ENCODE results near the gene KAZN. TPM values are rescaled to one million over a fixed set of nuclear protein-coding genes. Genes with fewer than 3 reads are reported as not detected.

Gene KAZN
- polyA plus RNA-seq, 1 of the 3 experiments (the other 2 are of a cell fraction) = 6.8 TPM

DNA sequence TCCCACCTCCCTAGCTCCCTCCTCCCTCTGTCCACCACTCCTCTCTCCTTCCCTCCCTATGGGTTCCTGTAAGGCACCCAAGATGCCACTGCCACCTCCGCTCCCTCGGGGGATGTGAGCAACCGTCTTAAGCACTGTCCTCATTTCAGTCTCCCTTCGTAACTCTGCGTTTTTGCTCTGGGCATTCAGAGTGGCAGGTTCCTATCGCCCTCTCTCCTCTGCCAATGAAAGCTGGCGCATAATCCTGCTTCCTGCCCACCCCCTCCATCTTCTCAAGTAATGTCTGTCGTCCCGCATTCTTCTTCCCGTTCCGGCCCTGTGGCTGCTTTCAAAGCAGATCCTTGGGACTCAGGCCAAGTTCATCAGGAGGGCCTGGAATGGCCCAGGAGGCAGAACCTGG is 301.2 kb downstream of the KAZN start:
- peaks cover 0 to 11% of the 10 kb centered on the region in 2 experiments; a peak in 1 of 4 replicates for H3K4me1 ChIP-seq (ENCODE audit: control insufficient read depth in 1 of 2, insufficient read depth in 2 of 2, low read depth in 1 of 2, low read length in 1 of 2)
- TF ChIP-seq NFIC (IDR thresholded peaks at IDR 0.05; ENCODE audit: borderline replicate concordance) (no peak), YY1 (IDR thresholded peaks at IDR 0.05; ENCODE audit: low read depth) (no peak), RXRA (IDR thresholded peaks at IDR 0.05; ENCODE audit: borderline replicate concordance, low read depth) (no peak), ELF1 (IDR thresholded peaks at IDR 0.05) (no peak), GATA2 (CRISPR knock-in tag; IDR thresholded peaks at IDR 0.05) (no peak), FOXJ3 (CRISPR knock-in tag; IDR thresholded peaks at IDR 0.05) (no peak)
- TF ChIP-seq, protein P1, sequence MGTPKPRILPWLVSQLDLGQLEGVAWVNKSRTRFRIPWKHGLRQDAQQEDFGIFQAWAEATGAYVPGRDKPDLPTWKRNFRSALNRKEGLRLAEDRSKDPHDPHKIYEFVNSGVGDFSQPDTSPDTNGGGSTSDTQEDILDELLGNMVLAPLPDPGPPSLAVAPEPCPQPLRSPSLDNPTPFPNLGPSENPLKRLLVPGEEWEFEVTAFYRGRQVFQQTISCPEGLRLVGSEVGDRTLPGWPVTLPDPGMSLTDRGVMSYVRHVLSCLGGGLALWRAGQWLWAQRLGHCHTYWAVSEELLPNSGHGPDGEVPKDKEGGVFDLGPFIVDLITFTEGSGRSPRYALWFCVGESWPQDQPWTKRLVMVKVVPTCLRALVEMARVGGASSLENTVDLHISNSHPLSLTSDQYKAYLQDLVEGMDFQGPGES (IDR thresholded peaks at IDR 0.05; ENCODE audit: low read depth, low read length) = no peak
- TF ChIP-seq, protein P2, sequence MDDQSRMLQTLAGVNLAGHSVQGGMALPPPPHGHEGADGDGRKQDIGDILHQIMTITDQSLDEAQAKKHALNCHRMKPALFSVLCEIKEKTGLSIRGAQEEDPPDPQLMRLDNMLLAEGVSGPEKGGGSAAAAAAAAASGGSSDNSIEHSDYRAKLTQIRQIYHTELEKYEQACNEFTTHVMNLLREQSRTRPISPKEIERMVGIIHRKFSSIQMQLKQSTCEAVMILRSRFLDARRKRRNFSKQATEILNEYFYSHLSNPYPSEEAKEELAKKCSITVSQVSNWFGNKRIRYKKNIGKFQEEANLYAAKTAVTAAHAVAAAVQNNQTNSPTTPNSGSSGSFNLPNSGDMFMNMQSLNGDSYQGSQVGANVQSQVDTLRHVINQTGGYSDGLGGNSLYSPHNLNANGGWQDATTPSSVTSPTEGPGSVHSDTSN (IDR thresholded peaks at IDR 0.05) = no peak
- TF ChIP-seq, protein P3, sequence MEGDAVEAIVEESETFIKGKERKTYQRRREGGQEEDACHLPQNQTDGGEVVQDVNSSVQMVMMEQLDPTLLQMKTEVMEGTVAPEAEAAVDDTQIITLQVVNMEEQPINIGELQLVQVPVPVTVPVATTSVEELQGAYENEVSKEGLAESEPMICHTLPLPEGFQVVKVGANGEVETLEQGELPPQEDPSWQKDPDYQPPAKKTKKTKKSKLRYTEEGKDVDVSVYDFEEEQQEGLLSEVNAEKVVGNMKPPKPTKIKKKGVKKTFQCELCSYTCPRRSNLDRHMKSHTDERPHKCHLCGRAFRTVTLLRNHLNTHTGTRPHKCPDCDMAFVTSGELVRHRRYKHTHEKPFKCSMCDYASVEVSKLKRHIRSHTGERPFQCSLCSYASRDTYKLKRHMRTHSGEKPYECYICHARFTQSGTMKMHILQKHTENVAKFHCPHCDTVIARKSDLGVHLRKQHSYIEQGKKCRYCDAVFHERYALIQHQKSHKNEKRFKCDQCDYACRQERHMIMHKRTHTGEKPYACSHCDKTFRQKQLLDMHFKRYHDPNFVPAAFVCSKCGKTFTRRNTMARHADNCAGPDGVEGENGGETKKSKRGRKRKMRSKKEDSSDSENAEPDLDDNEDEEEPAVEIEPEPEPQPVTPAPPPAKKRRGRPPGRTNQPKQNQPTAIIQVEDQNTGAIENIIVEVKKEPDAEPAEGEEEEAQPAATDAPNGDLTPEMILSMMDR (IDR thresholded peaks at IDR 0.05) = no peak
- TF ChIP-seq, protein P4, sequence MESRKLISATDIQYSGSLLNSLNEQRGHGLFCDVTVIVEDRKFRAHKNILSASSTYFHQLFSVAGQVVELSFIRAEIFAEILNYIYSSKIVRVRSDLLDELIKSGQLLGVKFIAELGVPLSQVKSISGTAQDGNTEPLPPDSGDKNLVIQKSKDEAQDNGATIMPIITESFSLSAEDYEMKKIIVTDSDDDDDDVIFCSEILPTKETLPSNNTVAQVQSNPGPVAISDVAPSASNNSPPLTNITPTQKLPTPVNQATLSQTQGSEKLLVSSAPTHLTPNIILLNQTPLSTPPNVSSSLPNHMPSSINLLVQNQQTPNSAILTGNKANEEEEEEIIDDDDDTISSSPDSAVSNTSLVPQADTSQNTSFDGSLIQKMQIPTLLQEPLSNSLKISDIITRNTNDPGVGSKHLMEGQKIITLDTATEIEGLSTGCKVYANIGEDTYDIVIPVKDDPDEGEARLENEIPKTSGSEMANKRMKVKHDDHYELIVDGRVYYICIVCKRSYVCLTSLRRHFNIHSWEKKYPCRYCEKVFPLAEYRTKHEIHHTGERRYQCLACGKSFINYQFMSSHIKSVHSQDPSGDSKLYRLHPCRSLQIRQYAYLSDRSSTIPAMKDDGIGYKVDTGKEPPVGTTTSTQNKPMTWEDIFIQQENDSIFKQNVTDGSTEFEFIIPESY (IDR thresholded peaks at IDR 0.05; ENCODE audit: borderline replicate concordance, low read depth) = no peak
- CTCF ChIA-PET = interaction anchor here (2.7 to 3.4 kb wide), 2 partner anchors 15 to 128 kb away, joined by 8 to 14 read pairs; no protein-coding TSS in a partner anchor
- no peaks in the 10 kb centered on the region for H3K9me3 ChIP-seq
- H3K4me2 ChIP-seq = no peak overlapping the region
- H3K9me2 ChIP-seq = no peaks in the 10 kb centered on the region
- H3F3A ChIP-seq (replicated peaks; ENCODE audit: insufficient read depth) = no peaks in the 10 kb centered on the region
- DNase-seq = no peak
- POLR2A ChIA-PET = no interaction called here
- no peak overlapping the region for H3K4me3 ChIP-seq (ENCODE audit: low read depth in 2 of 2, low read length in 1 of 2)
- no peaks in the 10 kb centered on the region for H3K36me3 ChIP-seq (replicated peaks in 1 of 2; ENCODE audit: control insufficient read depth in 1 of 2, insufficient read depth in 2 of 2, low read length in 1 of 2)
- no peak overlapping the region for H2AFZ ChIP-seq (ENCODE audit: low read depth)
- H3K27me3 ChIP-seq (ENCODE audit: insufficient read depth) = no peaks in the 10 kb centered on the region
- WGBS (ENCODE audit: low lambda C conversion rate) = 70% methylated on average over 11 of the region's 11 CpGs
- no peaks in the 10 kb centered on the region for H4K20me1 ChIP-seq (ENCODE audit: insufficient read depth)
- no peak overlapping the region for H3K9ac ChIP-seq
- H3K27ac ChIP-seq (ENCODE audit: low read depth in 2 of 2, low read length in 1 of 2) = no peak overlapping the region
- no peaks in the 10 kb centered on the region for H3K79me2 ChIP-seq (ENCODE audit: insufficient read depth)

DNA sequence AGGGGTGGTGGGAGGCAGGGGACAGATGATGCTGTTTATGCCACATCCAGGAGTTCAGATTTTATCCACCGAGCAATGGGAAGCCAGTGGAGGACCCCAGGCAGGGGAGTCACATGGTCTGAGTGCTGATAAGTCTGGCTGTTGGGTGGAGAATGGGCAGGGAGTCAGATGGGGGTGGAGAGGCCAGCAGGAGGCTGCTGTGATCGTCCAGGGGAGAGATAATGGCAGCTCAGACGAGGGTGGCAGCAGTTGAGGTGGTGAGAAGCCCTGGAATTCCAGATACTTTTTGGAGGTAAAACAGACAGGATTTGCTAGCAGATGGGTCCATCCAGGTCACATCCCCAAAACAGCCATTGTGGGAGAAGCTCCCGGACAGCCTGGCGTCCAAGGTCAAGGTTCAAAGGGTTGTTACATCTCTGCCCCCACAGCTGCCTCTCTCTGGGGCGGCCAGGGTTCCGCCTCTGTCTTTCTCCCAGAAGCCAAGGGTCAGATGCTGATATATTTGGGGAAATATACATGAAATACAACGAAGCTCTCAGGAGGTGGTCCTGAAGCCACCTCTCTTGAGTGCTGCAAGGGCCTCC is 303.0 kb downstream of the KAZN start:
- H3K9ac ChIP-seq = no peak overlapping the region
- H3K27me3 ChIP-seq (ENCODE audit: insufficient read depth) = no peaks in the 10 kb centered on the region
- TF ChIP-seq, protein P1 (IDR thresholded peaks at IDR 0.05; ENCODE audit: low read depth, low read length) = no peak
- no peak for TF ChIP-seq JUND (IDR thresholded peaks at IDR 0.05)
- TF ChIP-seq, protein P5, sequence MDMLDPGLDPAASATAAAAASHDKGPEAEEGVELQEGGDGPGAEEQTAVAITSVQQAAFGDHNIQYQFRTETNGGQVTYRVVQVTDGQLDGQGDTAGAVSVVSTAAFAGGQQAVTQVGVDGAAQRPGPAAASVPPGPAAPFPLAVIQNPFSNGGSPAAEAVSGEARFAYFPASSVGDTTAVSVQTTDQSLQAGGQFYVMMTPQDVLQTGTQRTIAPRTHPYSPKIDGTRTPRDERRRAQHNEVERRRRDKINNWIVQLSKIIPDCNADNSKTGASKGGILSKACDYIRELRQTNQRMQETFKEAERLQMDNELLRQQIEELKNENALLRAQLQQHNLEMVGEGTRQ (IDR thresholded peaks at IDR 0.05; ENCODE audit: borderline replicate concordance, low read depth, low read length) = no peak
- no peak for TF ChIP-seq YY1 (IDR thresholded peaks at IDR 0.05; ENCODE audit: low read depth)
- TF ChIP-seq FOXJ3 (CRISPR knock-in tag; IDR thresholded peaks at IDR 0.05) = no peak
- no peak for TF ChIP-seq EZH2phosphoT487 (IDR thresholded peaks at IDR 0.05; ENCODE audit: borderline replicate concordance, low read depth)
- TF ChIP-seq RXRA (IDR thresholded peaks at IDR 0.05; ENCODE audit: borderline replicate concordance, low read depth) = no peak
- no peaks in the 10 kb centered on the region for H3K9me2 ChIP-seq
- no peak overlapping the region for H2AFZ ChIP-seq (ENCODE audit: low read depth)
- H4K20me1 ChIP-seq (ENCODE audit: insufficient read depth) = no peaks in the 10 kb centered on the region
- WGBS (ENCODE audit: low lambda C conversion rate) = 50% methylated on average over 8 of the region's 8 CpGs
- no peaks in the 10 kb centered on the region for H3K36me3 ChIP-seq (replicated peaks in 1 of 2; ENCODE audit: control insufficient read depth in 1 of 2, insufficient read depth in 2 of 2, low read length in 1 of 2)
- CTCF ChIA-PET = interaction anchor here (2.7 to 3.4 kb wide), 2 partner anchors 13 to 126 kb away, joined by 8 to 14 read pairs; no protein-coding TSS in a partner anchor
- H3K79me2 ChIP-seq (ENCODE audit: insufficient read depth) = no peaks in the 10 kb centered on the region
- POLR2A ChIA-PET = no interaction called here
- H3K4me3 ChIP-seq (ENCODE audit: low read depth in 2 of 2, low read length in 1 of 2) = no peak overlapping the region
- H3K27ac ChIP-seq (ENCODE audit: low read depth in 2 of 2, low read length in 1 of 2) = no peak overlapping the region
- no peak overlapping the region for H3K4me2 ChIP-seq
- H3K9me3 ChIP-seq = no peaks in the 10 kb centered on the region
- peaks cover 0 to 8% of the 10 kb centered on the region in 2 experiments; a peak in 1 of 4 replicates for H3K4me1 ChIP-seq (ENCODE audit: control insufficient read depth in 1 of 2, insufficient read depth in 2 of 2, low read depth in 1 of 2, low read length in 1 of 2)
- DNase-seq = peak; percentile 42
- H3F3A ChIP-seq (replicated peaks; ENCODE audit: insufficient read depth) = no peaks in the 10 kb centered on the region
